Measurements from ENCODE around the gene LRP1B. TPM values are rescaled to one million over a fixed set of nuclear protein-coding genes. Genes with fewer than 3 reads are reported as not detected.

The LRP1B gene
- total RNA-seq, 1 experiment from 2014 or later, result not detected

GRCh38 chr2:141490886-141491285 lies 639.9 kb downstream of the LRP1B start:
- no peak for DNase-seq
- no peaks in the 10 kb centered on the region for H3K36me3 ChIP-seq

GRCh38 chr2:141482697-141483096 lies 648.1 kb downstream of the LRP1B start:
- no peaks in the 10 kb centered on the region for H3K27me3 ChIP-seq
- DNase-seq, result no peak

More at GRCh38 chr2:141490886-141491285, 639.9 kb downstream of the LRP1B start:
- no peaks in the 10 kb centered on the region for H3K27me3 ChIP-seq
- H3K4me3 ChIP-seq, result no peak overlapping the region
- no peaks in the 10 kb centered on the region for H3K9me3 ChIP-seq

GRCh38 chr2:141475801-141476200 lies 655.0 kb downstream of the LRP1B start:
- Histone ChIP-seq H3K9me3 (no peaks in the 10 kb centered on the region), H3K4me3 (no peak overlapping the region), H3K27me3 (no peaks in the 10 kb centered on the region), H3K36me3 (no peaks in the 10 kb centered on the region)
- no peak for DNase-seq

More at GRCh38 chr2:141482697-141483096, 648.1 kb downstream of the LRP1B start:
- Histone ChIP-seq H3K4me3 (no peak overlapping the region), H3K36me3 (no peaks in the 10 kb centered on the region), H3K9me3 (no peaks in the 10 kb centered on the region)

GRCh38 chr2:141468761-141469160 lies 662.1 kb downstream of the LRP1B start:
- H3K9me3 ChIP-seq, result no peaks in the 10 kb centered on the region
- no peaks in the 10 kb centered on the region for H3K36me3 ChIP-seq
- H3K4me3 ChIP-seq, result no peak overlapping the region
- DNase-seq, result no peak
- no peaks in the 10 kb centered on the region for H3K27me3 ChIP-seq

- no peaks in the 10 kb centered on the region for H3K27me3 ChIP-seq
- no peak for DNase-seq
- no peaks in the 10 kb centered on the region for H3K9me3 ChIP-seq
- no peaks in the 10 kb centered on the region for H3K36me3 ChIP-seq
- H3K4me3 ChIP-seq, result no peak overlapping the region
Observed at GRCh38 chr2:141467331-141467730, 663.5 kb downstream of the LRP1B start.

- Histone ChIP-seq H3K4me3 (no peak overlapping the region), H3K27me3 (no peaks in the 10 kb centered on the region), H3K9me3 (no peaks in the 10 kb centered on the region), H3K36me3 (no peaks in the 10 kb centered on the region)
- no peak for DNase-seq
Observed at GRCh38 chr2:141464995-141465394, 665.8 kb downstream of the LRP1B start.

- Histone ChIP-seq H3K36me3 (no peaks in the 10 kb centered on the region), H3K4me3 (no peak overlapping the region), H3K9me3 (no peaks in the 10 kb centered on the region), H3K27me3 (no peaks in the 10 kb centered on the region)
- DNase-seq, result no peak
Observed at GRCh38 chr2:141458351-141458750, 672.5 kb downstream of the LRP1B start.

- Histone ChIP-seq H3K36me3 (no peaks in the 10 kb centered on the region), H3K9me3 (no peaks in the 10 kb centered on the region), H3K27me3 (no peaks in the 10 kb centered on the region), H3K4me3 (no peak overlapping the region)
- no peak for DNase-seq
Observed at GRCh38 chr2:141455877-141456276, 674.9 kb downstream of the LRP1B start.

- Histone ChIP-seq H3K36me3 (no peaks in the 10 kb centered on the region), H3K9me3 (no peaks in the 10 kb centered on the region), H3K27me3 (no peaks in the 10 kb centered on the region), H3K4me3 (no peak overlapping the region)
- DNase-seq, result no peak
Observed at GRCh38 chr2:141455211-141455826, 675.5 kb downstream of the LRP1B start.

GRCh38 chr2:141440072-141440635 lies 690.7 kb downstream of the LRP1B start:
- DNase-seq, result no peak
- Histone ChIP-seq H3K27me3 (no peaks in the 10 kb centered on the region), H3K9me3 (no peaks in the 10 kb centered on the region), H3K36me3 (no peaks in the 10 kb centered on the region), H3K4me3 (no peak overlapping the region)

GRCh38 chr2:141439524-141439923 lies 691.3 kb downstream of the LRP1B start:
- no peaks in the 10 kb centered on the region for H3K36me3 ChIP-seq
- no peaks in the 10 kb centered on the region for H3K9me3 ChIP-seq
- no peaks in the 10 kb centered on the region for H3K27me3 ChIP-seq
- no peak for DNase-seq
- no peak overlapping the region for H3K4me3 ChIP-seq

GRCh38 chr2:141438536-141438935 lies 692.3 kb downstream of the LRP1B start:
- DNase-seq, result no peak
- no peak overlapping the region for H3K4me3 ChIP-seq
- H3K27me3 ChIP-seq, result no peaks in the 10 kb centered on the region
- no peaks in the 10 kb centered on the region for H3K9me3 ChIP-seq
- H3K36me3 ChIP-seq, result no peaks in the 10 kb centered on the region

GRCh38 chr2:141437521-141437920 lies 693.3 kb downstream of the LRP1B start:
- H3K36me3 ChIP-seq, result no peaks in the 10 kb centered on the region
- no peak for DNase-seq
- H3K27me3 ChIP-seq, result no peaks in the 10 kb centered on the region
- H3K9me3 ChIP-seq, result no peaks in the 10 kb centered on the region
- no peak overlapping the region for H3K4me3 ChIP-seq

- H3K27me3 ChIP-seq, result no peaks in the 10 kb centered on the region
- no peak for DNase-seq
Observed at GRCh38 chr2:141423124-141423523, 707.7 kb downstream of the LRP1B start.

GRCh38 chr2:141417246-141417797 lies 713.5 kb downstream of the LRP1B start:
- Histone ChIP-seq H3K36me3 (no peaks in the 10 kb centered on the region), H3K27me3 (no peaks in the 10 kb centered on the region), H3K4me3 (no peak overlapping the region), H3K9me3 (no peaks in the 10 kb centered on the region)
- DNase-seq, result no peak

More at GRCh38 chr2:141423124-141423523, 707.7 kb downstream of the LRP1B start:
- Histone ChIP-seq H3K4me3 (no peak overlapping the region), H3K36me3 (no peaks in the 10 kb centered on the region), H3K9me3 (no peaks in the 10 kb centered on the region)

GRCh38 chr2:141411419-141411818 lies 719.4 kb downstream of the LRP1B start:
- DNase-seq, result no peak
- Histone ChIP-seq H3K4me3 (no peak overlapping the region), H3K9me3 (no peaks in the 10 kb centered on the region), H3K27me3 (no peaks in the 10 kb centered on the region), H3K36me3 (no peaks in the 10 kb centered on the region)

- Histone ChIP-seq H3K36me3 (no peaks in the 10 kb centered on the region), H3K27me3 (no peaks in the 10 kb centered on the region), H3K4me3 (no peak overlapping the region), H3K9me3 (no peaks in the 10 kb centered on the region)
- DNase-seq, result no peak
Observed at GRCh38 chr2:141399270-141399669, 731.5 kb downstream of the LRP1B start.

- no peak for DNase-seq
- no peaks in the 10 kb centered on the region for H3K9me3 ChIP-seq
- no peaks in the 10 kb centered on the region for H3K27me3 ChIP-seq
- H3K36me3 ChIP-seq, result no peaks in the 10 kb centered on the region
- no peak overlapping the region for H3K4me3 ChIP-seq
Observed at GRCh38 chr2:141393214-141393545, 737.6 kb downstream of the LRP1B start.

All from MG63 (cell line).